HepG2 (cell line): ENCODE data around the gene STXBP5L.

ENCODE experiments used
- ATF2 ChIP-seq: sonication (generic); formaldehyde crosslinking; IDR thresholded peaks from 2 replicates; pipeline ENCODE4 v1.4.0; 2020; ENCODE audit warnings: missing genetic modification reagents
- CREB1 ChIP-seq, 2 experiments: fragments of 450-650 bp in 1 of 2; IDR thresholded peaks; 2 replicates each; pipeline ENCODE4 v1.6.1; 2016 to 2017; ENCODE audit warnings: control low read depth in 1 of 2, mild to moderate bottlenecking in 1 of 2, missing compliant biosample characterization in 1 of 2, missing genetic modification characterization in 1 of 2
- EZH2 ChIP-seq: conservative IDR thresholded peaks from 2 replicates; pipeline ENCODE4 v1.6.1; 2012; ENCODE audit warnings: mild to moderate bottlenecking, low read depth, low read length, moderate library complexity
- HOXA3 ChIP-seq: sonication (generic); formaldehyde crosslinking; IDR thresholded peaks from 2 replicates; pipeline ENCODE4 v1.5.0; 2020; ENCODE audit warnings: missing genetic modification reagents
- HOXA5 ChIP-seq: sonication (generic); formaldehyde crosslinking; IDR thresholded peaks from 2 replicates; pipeline ENCODE4 v1.4.0; 2020; ENCODE audit warnings: missing genetic modification reagents
- NR2F2 ChIP-seq: IDR thresholded peaks from 2 replicates; pipeline ENCODE4 v1.6.1; 2012; ENCODE audit warnings: low read depth, inconsistent platforms, borderline replicate concordance
- POLR2AphosphoS5 ChIP-seq: IDR thresholded peaks from 2 replicates; pipeline ENCODE4 v1.6.1; 2012; ENCODE audit warnings: low read depth, low read length
- REST ChIP-seq, 2 experiments: IDR thresholded peaks; 2 replicates each; pipeline ENCODE4 v1.6.1; 2011 to 2012; ENCODE audit warnings: low read length in 2 of 2, borderline replicate concordance in 1 of 2, low read depth in 1 of 2, mild to moderate bottlenecking in 1 of 2, moderate library complexity in 1 of 2
- TAF1 ChIP-seq: sonication (generic); formaldehyde crosslinking; IDR thresholded peaks from 2 replicates; pipeline ENCODE4 v1.4.0; 2020; ENCODE audit warnings: missing genetic modification reagents
- ZFX ChIP-seq: sonication (generic); formaldehyde crosslinking; IDR thresholded peaks from 2 replicates; pipeline ENCODE4 v1.4.0; 2020; ENCODE audit warnings: mild to moderate bottlenecking, low read depth, missing genetic modification reagents, moderate library complexity
- ZNF672 ChIP-seq: sonication (generic); formaldehyde crosslinking; IDR thresholded peaks from 2 replicates; pipeline ENCODE4 v1.8.1; 2022; ENCODE audit warnings: missing genetic modification reagents
- TF ChIP-seq, protein P1 (sequence below): sonication (generic); formaldehyde crosslinking; IDR thresholded peaks from 2 replicates; pipeline ENCODE4; 2020; ENCODE audit warnings: missing genetic modification reagents, mild to moderate bottlenecking, borderline replicate concordance

GRCh38 chr3:120858521-120858920 is 49.5 kb upstream of the STXBP5L start:
- TF ChIP-seq, protein P1, sequence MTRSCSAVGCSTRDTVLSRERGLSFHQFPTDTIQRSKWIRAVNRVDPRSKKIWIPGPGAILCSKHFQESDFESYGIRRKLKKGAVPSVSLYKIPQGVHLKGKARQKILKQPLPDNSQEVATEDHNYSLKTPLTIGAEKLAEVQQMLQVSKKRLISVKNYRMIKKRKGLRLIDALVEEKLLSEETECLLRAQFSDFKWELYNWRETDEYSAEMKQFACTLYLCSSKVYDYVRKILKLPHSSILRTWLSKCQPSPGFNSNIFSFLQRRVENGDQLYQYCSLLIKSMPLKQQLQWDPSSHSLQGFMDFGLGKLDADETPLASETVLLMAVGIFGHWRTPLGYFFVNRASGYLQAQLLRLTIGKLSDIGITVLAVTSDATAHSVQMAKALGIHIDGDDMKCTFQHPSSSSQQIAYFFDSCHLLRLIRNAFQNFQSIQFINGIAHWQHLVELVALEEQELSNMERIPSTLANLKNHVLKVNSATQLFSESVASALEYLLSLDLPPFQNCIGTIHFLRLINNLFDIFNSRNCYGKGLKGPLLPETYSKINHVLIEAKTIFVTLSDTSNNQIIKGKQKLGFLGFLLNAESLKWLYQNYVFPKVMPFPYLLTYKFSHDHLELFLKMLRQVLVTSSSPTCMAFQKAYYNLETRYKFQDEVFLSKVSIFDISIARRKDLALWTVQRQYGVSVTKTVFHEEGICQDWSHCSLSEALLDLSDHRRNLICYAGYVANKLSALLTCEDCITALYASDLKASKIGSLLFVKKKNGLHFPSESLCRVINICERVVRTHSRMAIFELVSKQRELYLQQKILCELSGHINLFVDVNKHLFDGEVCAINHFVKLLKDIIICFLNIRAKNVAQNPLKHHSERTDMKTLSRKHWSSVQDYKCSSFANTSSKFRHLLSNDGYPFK = no peak
- TF ChIP-seq EZH2 (no peak), REST (IDR thresholded peaks at IDR 0.05; ENCODE audit: borderline replicate concordance in 1 of 2, low read depth in 1 of 2, low read length in 2 of 2) (no peak), ZNF672 (CRISPR knock-in tag) (no peak), ZFX (CRISPR knock-in tag) (no peak), HOXA5 (CRISPR knock-in tag) (no peak), TAF1 (CRISPR knock-in tag) (no peak), CREB1 (IDR thresholded peaks at IDR 0.05) (no peak), CREB1 (CRISPR knock-in tag; IDR thresholded peaks at IDR 0.05) (no peak), HOXA3 (CRISPR knock-in tag) (no peak), ATF2 (no peak), NR2F2 (no peak), POLR2AphosphoS5 (no peak)
